Stimulated activated memory B cell treated with anti-CD40 and anti-IgM and Interleukin-4, amounts not matched to agents 10 μg/mL and 1 μg/mL and 100 μg/mL, for 72 hours (primary cell): ENCODE data around the gene RHO.
A peak's percentile ranks its signal among the peaks of the same experiment; 100 is the strongest.
"Not testable (repeated sequence)": the region's sequence is repeated elsewhere in the genome, so short reads cannot be mapped to it uniquely, and the experiment has no call there.

Experiments
- ATAC-seq: fragments of 150-1000 bp; cut with Tn5 transposase; 2 replicates; pipeline ENCODE4 v1.10.0; 2021
- H3K27ac Mint-ChIP-seq: one replicate; pipeline ENCODE4 v1.8.0; 2022; ENCODE audit warnings: mild to moderate bottlenecking, mixed read lengths
- H3K27me3 Mint-ChIP-seq: one replicate; pipeline ENCODE4 v1.8.0; 2022; ENCODE audit warnings: mixed read lengths
- H3K36me3 Mint-ChIP-seq: one replicate; pipeline ENCODE4 v1.8.0; 2022; ENCODE audit warnings: mixed read lengths
- H3K4me1 Mint-ChIP-seq: one replicate; pipeline ENCODE4 v1.8.0; 2022; ENCODE audit warnings: mixed read lengths
- H3K4me3 Mint-ChIP-seq: one replicate; pipeline ENCODE4 v1.8.0; 2022; ENCODE audit warnings: mild to moderate bottlenecking, moderate library complexity, mixed read lengths
- H3K9me3 Mint-ChIP-seq: one replicate; pipeline ENCODE4 v1.8.0; 2022; ENCODE audit warnings: mixed read lengths

RHO gene

DNA sequence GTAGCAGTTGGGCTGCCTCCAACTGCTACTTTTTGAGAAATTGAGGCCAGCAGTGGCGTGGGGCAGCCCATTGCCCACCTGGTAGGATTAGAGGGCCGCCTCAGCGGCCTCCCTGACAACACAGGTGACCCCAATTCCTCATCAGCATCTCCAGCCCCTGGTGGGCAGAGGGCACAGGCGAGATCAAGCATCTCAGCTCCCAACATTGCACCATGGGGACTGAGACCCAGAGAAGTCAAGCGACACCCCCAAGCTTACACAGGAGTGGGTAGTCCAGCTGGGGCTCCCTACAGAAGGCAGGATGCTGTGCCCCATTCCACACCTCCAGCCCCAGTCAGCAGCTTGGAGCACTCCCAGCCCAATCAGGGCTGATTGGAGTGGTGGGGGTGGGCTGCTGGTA is 14.3 kb downstream of the RHO start:
- Mint-ChIP-seq H3K9me3 (no peaks in the 10 kb centered on the region), H3K4me1 (no peaks in the 10 kb centered on the region), H3K27ac (no peak overlapping the region), H3K4me3 (no peak overlapping the region), H3K27me3 (no peaks in the 10 kb centered on the region), H3K36me3 (no peaks in the 10 kb centered on the region)
- peak; percentile 13 for ATAC-seq

- ATAC-seq = no peak
- Mint-ChIP-seq H3K27me3 (no peaks in the 10 kb centered on the region), H3K4me3 (no peak within 1 kb of the TSS), H3K9me3 (no peaks in the 10 kb centered on the region), H3K4me1 (no peaks in the 10 kb centered on the region), H3K27ac (no peak within 1 kb of the TSS), H3K36me3 (no peaks in the 10 kb centered on the region)
Observed at GRCh38 chr3:129543156-129543790, 14.8 kb downstream of the RHO start, which contains the start of gene H1-8. H1-8 (plus strand) TSS chr3:129543175; CDS start chr3:129543219, 44 bp downstream.

DNA sequence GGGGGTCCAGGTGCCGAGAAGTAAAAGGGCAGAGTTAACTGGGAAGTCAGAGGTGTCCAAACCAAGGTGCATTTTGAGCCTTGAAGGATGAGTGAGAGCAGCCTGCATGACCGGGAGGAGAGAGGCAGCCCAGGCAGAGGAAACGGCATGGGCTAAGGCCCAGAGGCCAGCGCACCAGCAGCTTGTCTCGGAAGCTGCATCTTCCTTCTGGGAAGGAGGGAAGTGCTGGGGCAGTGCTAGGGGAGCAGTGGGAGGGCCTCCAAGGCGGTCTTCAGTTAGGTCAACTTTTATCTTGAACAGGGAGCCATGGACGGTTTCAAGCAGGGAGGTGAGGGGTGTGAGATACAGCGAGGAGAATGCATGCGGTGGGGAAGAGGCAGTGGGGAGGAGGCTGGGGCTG is 15.6 kb downstream of the RHO start:
- no peak for ATAC-seq
- H3K4me1 Mint-ChIP-seq = no peaks in the 10 kb centered on the region
- H3K27ac Mint-ChIP-seq = no peak overlapping the region
- no peak overlapping the region for H3K4me3 Mint-ChIP-seq
- H3K27me3 Mint-ChIP-seq = no peaks in the 10 kb centered on the region
- H3K36me3 Mint-ChIP-seq = no peaks in the 10 kb centered on the region
- no peaks in the 10 kb centered on the region for H3K9me3 Mint-ChIP-seq

GRCh38 chr3:129545951-129546350 is 17.5 kb downstream of the RHO start:
- not testable (repeated sequence) for H3K27ac Mint-ChIP-seq, H3K27me3 Mint-ChIP-seq, H3K4me1 Mint-ChIP-seq, ATAC-seq, H3K36me3 Mint-ChIP-seq, H3K9me3 Mint-ChIP-seq, H3K4me3 Mint-ChIP-seq

DNA sequence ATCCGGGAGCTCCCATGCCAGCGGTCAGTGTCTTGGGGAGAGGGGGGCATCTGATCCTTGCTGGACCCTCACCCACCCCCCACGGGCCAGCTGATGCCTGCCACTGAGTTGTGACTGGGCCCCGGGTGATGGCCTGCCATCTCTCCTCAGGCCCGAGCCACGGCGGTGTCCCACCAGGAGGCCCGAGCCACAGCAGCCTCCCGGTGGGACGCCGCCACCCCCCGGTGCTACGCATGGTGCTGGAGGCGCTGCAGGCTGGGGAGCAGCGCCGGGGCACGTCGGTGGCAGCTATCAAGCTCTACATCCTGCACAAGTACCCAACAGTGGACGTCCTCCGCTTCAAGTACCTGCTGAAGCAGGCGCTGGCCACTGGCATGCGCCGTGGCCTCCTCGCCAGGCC is 18.8 kb downstream of the RHO start:
- no peaks in the 10 kb centered on the region for H3K36me3 Mint-ChIP-seq
- H3K9me3 Mint-ChIP-seq = no peaks in the 10 kb centered on the region
- H3K27me3 Mint-ChIP-seq = no peaks in the 10 kb centered on the region
- no peak for ATAC-seq
- H3K4me3 Mint-ChIP-seq = no peak overlapping the region
- H3K4me1 Mint-ChIP-seq = no peaks in the 10 kb centered on the region
- no peak overlapping the region for H3K27ac Mint-ChIP-seq

DNA sequence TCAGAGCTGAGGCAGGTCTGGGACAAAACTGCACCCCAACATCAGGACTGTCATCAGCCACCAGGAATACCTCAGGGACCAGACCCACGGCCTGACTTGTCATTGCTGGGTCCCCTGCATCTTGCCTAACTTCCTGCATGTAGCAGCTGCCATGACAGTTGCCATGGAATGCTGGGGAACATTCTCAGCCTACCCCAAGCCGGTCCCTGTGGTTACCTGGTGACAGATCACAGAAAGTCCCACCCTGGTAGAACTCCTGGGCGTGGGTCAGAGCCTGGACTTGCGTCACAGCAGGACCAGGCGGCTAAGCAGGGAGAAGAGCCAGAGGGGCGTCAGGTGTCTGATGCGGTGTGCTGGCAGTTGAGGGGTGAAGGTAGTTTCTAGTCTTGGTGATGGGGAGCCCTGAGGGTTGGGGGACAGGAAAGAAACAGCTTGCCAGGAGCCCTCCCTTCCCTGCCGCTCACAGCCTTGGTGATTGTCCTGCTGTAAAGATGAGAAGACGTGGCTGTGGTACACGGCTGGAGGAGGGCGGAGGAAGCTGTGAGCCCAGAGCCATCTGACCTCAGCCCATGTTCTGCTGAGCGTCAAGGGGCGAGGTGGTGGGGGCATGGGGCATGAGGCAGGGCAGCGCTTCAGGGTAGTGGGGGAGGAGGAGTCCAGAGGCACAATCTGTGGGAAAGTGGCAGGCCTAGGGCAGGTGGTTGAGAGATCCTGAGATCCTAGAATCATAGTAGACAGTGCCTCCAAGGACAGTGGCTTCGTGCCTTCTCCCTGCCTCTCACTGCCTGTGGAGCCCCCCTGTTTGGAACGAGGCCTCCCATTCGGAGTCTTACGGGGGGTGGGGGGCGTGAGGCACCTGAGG is 19.9 kb downstream of the RHO start:
- ATAC-seq = no peak
- Mint-ChIP-seq H3K27ac (peak overlapping the region; percentile 49), H3K9me3 (no peaks in the 10 kb centered on the region), H3K4me3 (no peak overlapping the region), H3K4me1 (no peaks in the 10 kb centered on the region), H3K27me3 (peaks cover 9% of the 10 kb centered on the region), H3K36me3 (no peaks in the 10 kb centered on the region)

- Mint-ChIP-seq H3K36me3 (no peaks in the 10 kb centered on the region), H3K4me1 (peaks cover 3% of the 10 kb centered on the region), H3K27me3 (peaks cover 9% of the 10 kb centered on the region), H3K4me3 (no peak overlapping the region), H3K9me3 (no peaks in the 10 kb centered on the region), H3K27ac (no peak overlapping the region)
- ATAC-seq = no peak
Observed at GRCh38 chr3:129549006-129549800, 20.8 kb downstream of the RHO start.

DNA sequence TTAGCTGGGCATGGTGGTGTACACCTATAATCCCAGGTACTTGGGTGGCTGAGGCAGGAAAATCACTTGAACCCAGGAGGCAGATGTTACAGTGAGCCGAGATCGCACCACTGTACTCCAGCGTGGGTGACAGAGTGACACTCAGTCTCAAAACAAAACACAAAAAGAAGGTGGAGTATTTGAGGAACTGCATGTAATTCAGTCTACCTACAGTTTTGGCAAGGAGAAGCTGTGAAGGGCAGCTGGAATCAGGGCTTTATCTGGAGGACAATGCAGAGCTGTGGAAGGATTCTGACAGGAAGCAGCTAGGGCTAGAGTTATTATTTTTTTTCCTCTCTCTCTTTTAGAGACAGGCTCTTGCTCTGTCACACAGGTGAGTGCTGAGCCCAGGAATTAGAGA is 21.4 kb downstream of the RHO start:
- no peak overlapping the region for H3K27ac Mint-ChIP-seq
- no peak for ATAC-seq

GRCh38 chr3:129552287-129553050 is 24.0 kb downstream of the RHO start:
- Mint-ChIP-seq H3K9me3 (no peaks in the 10 kb centered on the region), H3K27me3 (peaks cover 11% of the 10 kb centered on the region), H3K36me3 (no peaks in the 10 kb centered on the region), H3K4me1 (peaks cover 17% of the 10 kb centered on the region), H3K4me3 (no peak overlapping the region), H3K27ac (no peak overlapping the region)
- no peak for ATAC-seq

More for the DNA sequence above, 21.4 kb downstream of the RHO start:
- peaks cover 9% of the 10 kb centered on the region for H3K4me1 Mint-ChIP-seq
- H3K9me3 Mint-ChIP-seq = no peaks in the 10 kb centered on the region
- peaks cover 9% of the 10 kb centered on the region for H3K27me3 Mint-ChIP-seq
- no peaks in the 10 kb centered on the region for H3K36me3 Mint-ChIP-seq
- H3K4me3 Mint-ChIP-seq = no peak overlapping the region

- Mint-ChIP-seq H3K4me1 (peaks cover 18% of the 10 kb centered on the region), H3K27ac (no peak overlapping the region), H3K9me3 (no peaks in the 10 kb centered on the region), H3K36me3 (no peaks in the 10 kb centered on the region), H3K27me3 (peaks cover 18% of the 10 kb centered on the region), H3K4me3 (no peak overlapping the region)
- ATAC-seq = no peak
Observed at GRCh38 chr3:129553171-129553570, 24.7 kb downstream of the RHO start.

DNA sequence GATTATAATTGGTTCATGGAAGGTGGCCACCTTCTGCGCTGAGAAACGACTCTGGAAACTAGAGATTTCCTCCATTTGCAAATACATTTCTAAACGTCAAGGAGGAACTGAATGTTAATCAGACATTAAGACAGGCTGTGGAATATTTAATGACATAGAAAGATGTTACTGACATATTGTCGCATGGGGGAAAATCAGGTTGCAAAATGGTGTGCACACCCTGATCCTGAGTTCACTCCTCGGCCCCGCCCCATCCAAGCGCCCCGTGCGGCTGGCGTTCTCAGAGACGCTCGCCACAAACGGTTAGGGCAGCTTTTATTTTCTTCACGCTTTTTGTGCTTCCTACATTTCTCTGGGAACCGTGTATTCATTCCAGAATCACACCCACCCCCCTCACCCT is 25.3 kb downstream of the RHO start:
- no peak for ATAC-seq
- Mint-ChIP-seq H3K4me1 (peaks cover 24% of the 10 kb centered on the region), H3K27me3 (peaks cover 22% of the 10 kb centered on the region), H3K4me3 (no peak overlapping the region), H3K36me3 (no peaks in the 10 kb centered on the region), H3K9me3 (no peaks in the 10 kb centered on the region), H3K27ac (no peak overlapping the region)

DNA sequence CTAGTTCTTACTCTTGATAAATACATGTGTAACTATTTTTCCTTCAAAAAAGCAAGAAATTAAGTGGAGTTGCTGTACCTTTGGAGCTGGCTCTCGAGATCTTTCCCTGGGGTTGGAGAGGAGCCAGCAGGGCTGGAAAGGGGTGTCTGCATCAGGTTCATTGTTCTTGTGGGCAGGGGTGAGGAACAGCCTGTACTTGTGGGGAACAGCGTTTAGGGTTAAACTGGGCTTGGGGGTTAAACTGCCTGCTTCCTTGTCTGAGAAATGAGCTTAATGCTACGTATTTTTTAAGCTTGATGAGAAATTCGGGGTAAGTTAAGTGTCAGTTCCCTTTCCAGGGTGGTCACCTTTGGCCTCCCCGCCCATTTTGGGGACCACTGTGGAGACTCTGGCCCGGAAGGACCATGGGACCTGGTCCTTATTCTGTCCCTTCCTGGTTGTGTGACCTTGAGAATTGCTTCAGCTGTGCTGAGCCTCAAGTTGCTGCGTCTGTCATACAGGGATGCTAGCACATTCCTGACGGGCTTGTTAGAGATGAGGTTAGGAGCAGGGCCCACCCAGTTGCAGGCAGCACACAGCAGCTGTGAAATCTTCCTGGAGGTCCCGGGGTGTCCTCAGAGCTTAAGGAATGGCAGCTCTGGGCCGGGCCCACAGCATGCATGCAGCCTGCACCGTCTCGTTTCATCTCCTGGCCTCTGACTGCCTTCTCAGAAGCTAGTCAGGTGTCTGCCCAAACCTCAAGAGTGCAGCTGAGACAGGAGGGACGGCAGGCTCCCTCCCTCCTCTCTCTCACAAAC is 26.1 kb downstream of the RHO start:
- Mint-ChIP-seq H3K4me3 (no peak overlapping the region), H3K27me3 (peaks cover 22% of the 10 kb centered on the region), H3K36me3 (no peaks in the 10 kb centered on the region), H3K9me3 (no peaks in the 10 kb centered on the region), H3K4me1 (peaks cover 29% of the 10 kb centered on the region), H3K27ac (no peak overlapping the region)
- ATAC-seq = no peak

DNA sequence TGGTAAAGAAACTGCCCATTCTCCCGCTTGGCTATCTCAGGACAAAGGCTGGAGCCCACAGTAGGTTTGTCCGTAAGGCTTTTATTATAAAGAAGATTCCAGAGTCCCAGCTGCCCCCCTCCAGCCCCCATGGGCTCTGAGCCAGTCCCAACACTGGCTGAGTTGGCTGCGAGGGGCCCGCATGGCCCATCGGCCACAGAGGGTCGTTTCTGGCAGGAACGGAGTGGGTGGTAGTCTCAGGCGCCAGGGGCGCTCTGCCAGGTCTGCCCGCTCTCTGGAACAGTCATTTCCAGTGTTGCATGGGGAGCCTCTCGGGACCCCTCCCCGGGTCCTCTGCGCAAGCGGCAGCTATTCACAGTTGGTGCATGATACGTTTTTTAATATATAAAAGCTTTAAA is 26.7 kb downstream of the RHO start:
- Mint-ChIP-seq H3K27ac (no peak overlapping the region), H3K9me3 (no peaks in the 10 kb centered on the region), H3K27me3 (peaks cover 22% of the 10 kb centered on the region), H3K36me3 (no peaks in the 10 kb centered on the region), H3K4me1 (peaks cover 29% of the 10 kb centered on the region), H3K4me3 (no peak overlapping the region)
- ATAC-seq = no peak

DNA sequence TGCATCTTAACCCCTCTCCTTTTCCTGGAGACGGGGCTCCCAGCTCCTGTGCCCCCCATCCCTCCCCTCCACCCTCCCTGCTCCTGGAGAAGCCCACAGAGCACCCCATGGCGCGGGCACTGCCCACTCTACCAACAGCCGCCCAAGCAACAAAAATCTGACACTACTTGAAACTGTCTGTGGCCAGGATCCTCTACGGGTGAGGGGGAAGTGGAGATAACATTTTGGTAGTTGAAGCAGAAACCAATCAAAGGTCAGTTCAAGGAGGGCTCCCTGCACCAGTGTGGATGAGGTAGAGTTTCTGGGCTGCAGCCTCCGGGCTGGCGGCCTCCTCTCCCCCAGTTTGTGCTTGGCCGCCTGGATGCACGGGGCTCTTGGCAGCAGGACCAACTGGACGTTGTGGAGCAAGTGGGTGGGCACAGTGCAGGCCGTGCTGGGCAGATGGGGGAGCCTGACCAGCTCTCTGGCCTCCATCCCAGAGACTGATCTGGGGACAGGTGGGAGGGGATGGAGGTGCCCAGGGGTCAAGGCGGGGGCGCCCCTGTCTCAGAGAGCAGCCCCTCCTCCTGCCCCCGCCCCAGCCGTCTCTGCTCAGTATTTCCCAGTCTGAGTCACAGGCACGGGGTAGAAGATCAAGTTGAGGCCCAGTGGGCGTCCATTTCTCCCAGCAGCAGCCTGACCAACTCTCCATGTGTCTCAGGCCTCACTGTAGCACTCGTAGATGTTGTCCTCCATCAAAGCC is 27.3 kb downstream of the RHO start:
- Mint-ChIP-seq H3K27me3 (peaks cover 22% of the 10 kb centered on the region), H3K4me3 (no peak overlapping the region), H3K27ac (no peak overlapping the region), H3K36me3 (no peaks in the 10 kb centered on the region), H3K4me1 (peaks cover 34% of the 10 kb centered on the region), H3K9me3 (no peaks in the 10 kb centered on the region)
- peak; percentile 77 for ATAC-seq
